ENCODE data around the gene ARHGAP21.
A peak's percentile ranks its signal among the peaks of the same experiment; 100 is the strongest.

Gene ARHGAP21

DNA sequence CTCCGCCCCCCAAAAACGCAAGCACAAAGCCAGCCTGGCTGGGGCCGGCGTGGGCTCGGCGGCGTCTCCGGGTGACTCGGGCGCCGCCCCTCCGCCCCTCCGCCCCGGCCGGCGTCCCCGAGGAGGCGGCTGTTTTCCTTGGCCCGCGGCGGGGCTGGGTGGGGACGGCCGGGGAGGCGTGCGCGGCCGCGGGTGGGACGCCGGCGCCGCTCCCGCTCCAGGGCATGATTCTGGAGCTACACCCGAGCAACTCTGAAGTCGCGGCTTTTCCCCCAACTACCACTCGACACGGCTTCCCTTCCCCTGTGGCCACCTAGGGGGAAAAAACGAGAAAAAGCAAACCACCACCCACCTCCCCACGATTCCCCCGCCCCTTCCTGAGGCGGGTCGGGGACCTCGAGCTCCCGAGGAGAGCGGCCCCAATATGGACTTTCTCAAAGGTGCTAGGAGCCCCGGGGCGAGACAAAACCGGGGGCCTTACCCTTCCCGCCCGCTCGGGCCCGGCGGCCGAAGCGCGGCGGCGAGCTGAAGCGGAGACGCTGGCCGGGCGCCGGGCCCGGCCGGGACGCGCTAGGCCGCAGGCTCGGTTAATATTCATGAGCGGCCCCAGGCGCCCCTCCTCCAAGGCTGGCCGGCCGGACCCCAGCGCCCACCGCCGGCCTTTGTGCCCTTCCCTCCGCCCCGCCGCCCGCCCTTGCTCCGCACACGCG lies 856 bp downstream of the ARHGAP21 start:
- DNase-seq (ENCODE audit: low spot score) = peak; percentile 78

DNA sequence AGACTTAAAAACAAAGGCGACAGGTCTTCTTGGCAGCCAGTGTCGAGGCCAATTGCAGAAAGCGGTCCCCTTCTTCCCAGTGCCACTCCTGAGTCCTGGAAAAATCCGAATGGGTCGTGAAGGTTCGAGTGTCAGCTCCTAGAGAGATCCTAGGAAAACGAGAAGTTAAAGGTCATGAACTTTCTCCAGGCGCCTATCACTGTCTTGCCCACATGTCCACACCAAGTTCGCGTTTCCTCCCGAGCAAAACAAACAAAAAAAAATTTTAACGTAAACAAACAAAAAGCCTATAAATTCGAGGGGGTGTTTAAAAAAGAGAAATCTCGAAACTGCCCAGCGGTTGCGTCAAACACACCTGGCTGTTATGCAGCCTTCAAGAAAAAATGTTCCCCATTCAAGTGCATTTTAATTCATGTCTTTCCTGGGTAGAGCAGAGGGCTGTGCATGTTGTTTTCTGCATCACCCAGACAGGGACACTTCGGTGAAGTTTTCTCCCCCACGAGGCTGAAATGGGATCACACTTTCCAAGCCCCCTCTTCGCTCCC lies 1.5 kb downstream of the ARHGAP21 start:
- DNase-seq (ENCODE audit: low spot score) = no peak

DNA sequence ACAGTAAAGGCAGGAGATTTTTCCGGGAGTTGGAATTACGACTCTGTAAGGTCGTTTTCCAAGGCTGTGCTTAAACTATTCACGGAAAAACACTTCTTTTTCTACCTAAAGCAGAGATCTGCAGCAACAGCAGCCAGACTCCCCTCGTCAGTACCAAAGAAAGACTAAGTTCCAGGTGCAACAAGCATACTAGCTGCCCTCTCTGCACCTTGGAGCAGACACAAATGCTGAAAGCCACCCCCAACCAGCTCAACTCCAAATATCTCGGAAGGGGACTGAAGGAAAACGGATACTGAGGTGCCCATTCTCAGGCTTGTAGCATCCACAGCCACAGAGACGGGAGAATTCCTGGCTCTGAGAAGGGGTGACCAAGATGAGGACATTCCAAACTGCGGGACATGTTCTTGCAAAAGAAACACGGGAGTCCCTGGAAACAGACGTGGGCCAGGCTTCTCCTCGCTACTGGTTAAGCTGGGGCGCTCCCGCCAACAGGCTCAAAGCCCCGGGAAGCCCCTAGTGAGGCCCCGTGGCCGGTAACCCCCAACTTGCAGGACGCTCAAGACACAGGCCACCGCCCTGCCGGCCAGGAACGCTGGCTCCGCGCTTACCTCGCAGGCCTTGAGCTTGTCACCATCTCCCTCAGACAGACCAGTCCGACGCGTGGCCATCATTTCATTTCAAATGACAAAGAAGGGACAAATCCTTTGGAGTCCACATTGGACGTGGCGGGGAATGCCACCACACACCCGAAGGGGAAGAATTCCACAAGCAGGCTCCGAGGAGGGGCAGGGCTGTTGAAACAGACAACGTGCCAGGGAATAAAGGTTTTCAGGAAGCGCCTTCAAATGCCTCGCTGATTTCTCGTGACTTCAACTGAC lies 2.2 kb downstream of the ARHGAP21 start:
- DNase-seq (ENCODE audit: low spot score) = peak; percentile 11

DNA sequence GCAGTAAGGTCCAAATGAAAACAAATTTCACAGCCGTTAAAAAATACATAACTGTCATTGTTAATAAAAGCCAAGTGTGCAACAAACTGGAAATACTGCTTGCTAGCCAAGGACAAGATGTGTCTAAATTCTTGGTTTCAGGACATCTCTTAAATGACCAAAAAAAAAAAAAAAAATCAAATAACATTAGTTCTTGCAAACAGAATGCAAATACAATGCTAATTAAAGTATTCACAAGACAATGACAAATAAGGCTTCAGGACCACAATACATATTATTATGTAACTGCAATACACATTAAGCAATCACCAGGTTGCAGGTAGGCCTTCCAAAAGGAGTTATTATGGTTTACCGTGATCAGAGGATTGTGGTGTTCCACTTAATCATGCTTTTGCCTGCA lies 3.6 kb downstream of the ARHGAP21 start:
- DNase-seq (ENCODE audit: low spot score) = no peak

DNA sequence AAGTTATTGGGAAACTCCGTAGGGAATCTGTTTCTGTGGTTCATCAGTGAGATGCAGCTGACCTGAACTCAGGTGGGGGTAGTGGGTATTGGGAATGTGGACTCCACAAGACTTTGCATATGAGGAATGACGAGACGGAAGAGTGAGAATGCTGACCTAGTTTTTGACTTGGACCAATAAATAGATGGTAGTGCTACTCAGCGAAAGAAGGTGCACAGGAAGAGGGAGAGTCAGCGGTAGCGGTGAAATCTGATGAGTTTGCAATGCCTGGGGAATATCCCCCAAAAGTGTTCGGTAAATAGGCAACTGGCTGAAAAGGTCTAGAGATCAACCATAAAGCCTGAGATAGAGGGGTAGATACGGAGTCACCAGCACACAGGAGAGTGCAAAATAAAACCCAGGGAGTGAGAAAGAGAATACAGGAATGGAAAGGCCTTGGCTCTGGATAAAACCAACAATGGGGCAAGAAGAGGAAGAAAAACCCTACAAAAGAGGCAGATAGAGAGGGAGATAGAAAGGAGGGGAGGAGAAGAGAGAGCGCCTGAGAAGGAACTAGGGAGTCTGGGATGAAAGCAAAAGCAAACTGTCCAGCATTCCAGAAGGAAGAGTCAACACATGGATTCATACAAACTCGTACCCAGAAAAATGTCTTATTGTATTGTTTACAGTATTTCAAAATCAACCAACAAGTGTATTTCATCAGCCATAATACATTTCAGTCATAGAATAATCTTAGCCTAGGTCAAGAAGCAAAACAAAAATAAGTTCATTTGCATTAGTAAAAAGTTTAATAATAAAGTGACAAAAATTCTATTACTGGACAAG lies 5.4 kb downstream of the ARHGAP21 start:
- peak; percentile 77 for DNase-seq (ENCODE audit: low spot score)

DNA sequence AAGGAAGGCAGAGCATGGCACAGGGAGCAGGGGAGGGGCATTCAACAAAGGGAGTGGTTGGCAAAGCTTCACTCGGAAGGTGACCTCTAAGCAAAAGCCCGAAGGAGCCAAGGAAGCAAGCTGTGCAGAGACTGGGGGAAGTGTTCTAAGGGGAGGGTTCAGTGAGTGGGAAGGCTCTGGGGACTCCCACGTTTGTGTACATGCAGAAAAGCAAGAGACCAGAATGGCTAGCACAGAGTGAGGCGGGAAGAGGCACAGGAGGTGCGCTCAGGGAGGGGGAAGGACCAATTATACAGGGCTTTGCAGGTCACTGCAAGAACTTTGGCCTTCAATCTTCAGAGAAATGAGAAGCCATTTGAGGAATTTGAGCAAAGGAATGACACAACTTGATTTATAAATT lies 7.4 kb downstream of the ARHGAP21 start:
- no peak for DNase-seq (ENCODE audit: low spot score)

DNA sequence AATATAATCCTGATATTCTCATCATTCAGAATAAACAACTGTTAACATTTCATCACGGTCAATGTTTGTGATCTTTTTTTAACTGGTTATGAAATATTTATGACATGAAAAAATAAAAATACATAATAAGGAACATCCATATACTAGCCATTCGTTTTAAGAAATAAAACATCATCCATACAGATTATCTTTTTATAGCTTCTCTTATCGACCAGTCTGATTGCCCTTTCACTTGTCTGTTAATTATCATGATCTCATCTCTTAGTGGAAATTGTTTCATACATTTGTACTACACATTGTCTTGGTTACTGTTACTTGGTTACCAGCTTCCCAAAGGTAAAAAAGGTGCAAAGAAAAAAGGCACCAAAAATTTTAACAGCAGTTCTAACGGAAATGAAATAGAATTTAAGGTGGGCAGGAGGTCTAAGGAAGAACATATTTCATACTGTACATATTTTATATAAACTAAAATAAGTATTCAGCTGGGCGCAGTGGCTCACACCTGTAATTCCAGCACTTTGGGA lies 8.4 kb downstream of the ARHGAP21 start:
- no peak for DNase-seq (ENCODE audit: low spot score)

DNA sequence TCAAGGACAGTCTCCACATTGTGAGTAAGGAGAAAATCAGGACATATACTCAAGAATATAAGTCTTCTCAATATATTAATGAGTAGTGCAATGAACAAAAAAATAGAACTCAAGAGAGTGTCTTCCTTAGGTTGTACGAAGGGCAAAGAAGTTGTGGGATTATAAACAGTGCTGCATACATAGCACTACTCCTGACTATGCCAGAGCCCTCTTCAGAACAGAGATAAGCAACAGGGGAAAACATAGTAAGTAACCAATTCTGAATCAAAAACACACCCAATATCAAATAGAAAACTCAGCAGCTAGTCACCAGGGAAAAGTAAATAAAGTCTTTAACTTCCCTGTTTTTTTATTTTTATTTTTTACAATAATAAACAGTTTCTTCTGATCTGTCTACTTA lies 10.6 kb downstream of the ARHGAP21 start:
- DNase-seq (ENCODE audit: low spot score) = no peak

DNA sequence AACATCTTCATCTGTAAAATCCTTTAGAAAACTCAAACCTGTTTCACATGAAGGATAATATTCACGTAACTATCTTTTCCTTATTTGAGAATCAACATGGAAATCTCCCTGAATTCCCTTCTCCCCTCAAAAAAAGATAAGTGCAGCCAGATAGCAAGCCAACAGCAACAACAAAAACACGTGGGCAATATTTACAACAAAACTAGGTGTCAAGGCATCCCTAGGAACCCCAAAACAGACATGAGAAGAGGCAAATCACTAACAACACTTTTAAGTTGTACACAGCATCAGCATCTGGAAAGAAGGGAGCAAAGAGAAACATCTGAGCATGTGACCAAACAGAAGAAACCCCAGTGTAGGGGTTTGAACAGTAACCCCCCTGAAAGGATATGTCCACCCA lies 12.2 kb downstream of the ARHGAP21 start:
- no peak for DNase-seq (ENCODE audit: low spot score)

DNA sequence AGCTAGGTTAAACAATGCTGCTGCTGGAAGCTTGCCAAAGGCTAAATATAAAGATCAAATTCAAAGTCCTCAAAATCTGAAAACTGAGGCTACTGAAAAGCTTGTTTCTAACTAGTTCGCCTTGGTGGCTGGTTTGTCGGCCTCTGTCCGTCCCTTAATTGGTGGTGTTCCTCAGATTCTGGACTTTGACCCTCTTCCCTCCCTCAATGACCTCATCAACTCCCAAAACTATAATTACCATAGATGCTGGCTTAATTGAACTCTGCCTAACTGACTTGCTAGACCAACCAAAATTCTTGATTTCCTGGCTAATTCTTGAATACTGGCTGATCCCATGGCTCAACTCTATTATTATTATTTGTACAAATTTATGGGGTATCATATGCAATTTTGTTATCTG lies 15.6 kb downstream of the ARHGAP21 start:
- no peak for DNase-seq (ENCODE audit: low spot score)

DNA sequence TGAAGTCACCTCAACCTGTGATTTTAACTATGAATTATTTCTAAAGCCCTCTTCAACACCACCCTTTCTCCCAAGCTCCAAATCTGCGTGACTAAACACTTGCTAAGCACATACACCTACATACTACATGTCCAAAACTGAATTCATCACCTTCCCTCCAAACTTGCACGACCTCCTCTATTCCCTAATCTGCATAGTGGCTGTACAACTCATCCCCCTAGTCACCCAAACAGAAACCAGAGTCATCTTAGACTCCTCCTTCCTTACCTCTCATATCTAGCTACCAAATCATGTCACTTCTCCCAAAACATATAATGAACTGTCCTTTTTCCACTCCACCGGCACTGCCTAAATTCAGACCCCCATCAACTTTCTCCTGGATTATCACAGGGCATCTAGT lies 16.2 kb downstream of the ARHGAP21 start:
- DNase-seq (ENCODE audit: low spot score) = no peak

DNA sequence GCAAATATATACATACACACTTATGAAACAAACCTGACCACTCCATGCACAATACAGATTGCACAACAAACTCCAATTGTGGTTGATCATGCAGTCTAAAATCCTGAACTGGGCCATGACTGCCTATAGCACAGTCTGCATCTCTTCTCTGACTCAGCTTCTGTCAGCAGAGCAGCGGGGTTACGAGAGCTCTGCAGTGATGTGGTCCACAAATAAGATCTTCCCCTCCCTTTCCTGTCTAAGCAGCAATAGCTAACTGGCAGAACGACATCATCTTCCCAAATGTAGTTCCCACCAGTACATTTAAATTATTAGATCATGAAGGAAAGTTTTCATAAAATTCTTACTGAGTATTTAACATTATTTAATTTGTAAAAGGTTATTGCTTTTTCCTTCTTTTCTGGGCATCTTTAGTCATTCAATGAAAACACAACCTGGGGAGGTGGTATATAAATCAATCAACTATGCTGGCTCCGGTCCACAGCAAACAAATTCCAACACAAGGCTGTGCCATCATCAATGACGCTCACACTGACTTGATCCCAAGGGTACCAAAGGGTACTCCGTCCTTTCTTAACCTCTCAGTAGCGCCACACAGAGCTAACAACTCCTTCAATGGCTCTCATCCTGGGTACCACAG lies 17.1 kb downstream of the ARHGAP21 start:
- DNase-seq (ENCODE audit: low spot score) = peak; percentile 83

DNA sequence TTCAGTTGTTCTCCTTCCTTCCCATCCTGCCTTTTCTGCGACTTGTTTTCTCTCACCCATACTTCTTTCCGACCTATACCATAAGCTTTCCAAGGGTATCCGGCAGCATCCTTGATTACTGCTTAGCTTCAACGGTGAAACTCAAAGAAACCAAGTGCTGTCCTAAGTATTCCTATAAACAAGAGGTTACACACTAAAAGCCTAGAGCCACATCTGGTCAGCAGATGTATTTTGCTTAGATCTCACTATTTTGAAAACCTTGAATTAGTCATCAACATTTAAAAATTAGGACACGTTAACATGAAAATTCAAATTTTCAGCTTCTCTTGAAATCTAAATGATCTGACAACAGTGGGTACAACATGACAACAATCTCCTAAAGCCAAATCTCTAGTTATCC lies 20.0 kb downstream of the ARHGAP21 start:
- peak; percentile 55 for DNase-seq (ENCODE audit: low spot score)

DNA sequence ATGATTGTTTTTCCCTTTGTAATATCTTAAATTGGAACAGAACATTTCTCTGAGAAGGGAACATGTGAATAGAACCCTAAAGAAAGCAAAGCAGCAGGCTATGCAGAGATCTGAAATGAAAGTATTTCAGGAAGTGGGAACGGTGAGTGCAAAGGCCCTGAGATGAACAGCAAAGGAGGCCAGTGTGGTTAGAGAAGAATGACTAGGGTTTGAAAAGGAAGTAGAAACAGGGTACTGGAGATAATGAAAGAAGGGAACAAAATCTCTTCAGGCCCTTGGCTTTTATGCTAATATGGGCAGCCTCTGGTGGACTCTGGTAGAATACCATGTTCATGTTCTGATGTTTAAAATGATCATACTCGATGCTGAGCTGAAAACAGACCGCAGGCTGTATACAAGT lies 22.2 kb downstream of the ARHGAP21 start:
- DNase-seq (ENCODE audit: low spot score) = no peak

DNA sequence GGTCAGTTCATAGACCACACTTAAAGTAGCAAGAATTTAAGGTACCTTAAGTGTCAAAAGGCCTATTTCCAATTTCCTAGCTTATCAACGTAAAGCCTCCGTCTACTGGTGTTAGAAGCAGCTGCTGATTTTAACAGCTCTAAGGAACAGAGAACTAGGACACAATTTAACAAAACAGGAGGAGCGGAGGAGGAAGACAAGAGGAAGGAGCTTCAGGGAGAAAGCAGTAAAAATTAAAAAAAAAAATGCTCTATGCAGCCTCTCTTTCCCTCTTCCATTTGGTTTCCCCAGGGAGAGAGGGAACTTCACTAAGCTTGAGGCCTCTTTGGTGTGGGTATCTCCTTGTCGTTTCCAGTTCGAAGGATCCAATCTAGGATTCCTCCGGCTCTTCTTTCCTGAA lies 22.7 kb downstream of the ARHGAP21 start:
- DNase-seq (ENCODE audit: low spot score) = no peak

DNA sequence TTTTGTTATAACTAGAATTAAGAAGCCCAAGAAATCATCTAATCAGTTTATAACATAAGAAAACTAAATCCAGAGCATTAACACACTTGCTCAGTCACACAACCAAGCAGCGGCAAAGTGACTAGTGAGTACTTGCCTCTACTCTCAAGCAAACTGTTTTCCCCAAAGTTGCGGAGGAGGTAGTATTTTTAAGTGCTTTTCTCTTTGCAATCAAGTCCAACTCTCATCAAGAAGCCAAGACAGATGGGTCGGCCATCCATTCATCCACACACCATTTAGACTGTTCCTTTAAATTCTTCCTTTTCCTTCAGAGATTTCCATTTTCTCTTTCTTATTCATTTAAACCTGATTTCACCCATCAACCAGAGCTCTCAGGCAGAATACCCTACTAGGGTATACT lies 25.4 kb downstream of the ARHGAP21 start:
- no peak for DNase-seq (ENCODE audit: low spot score)

DNA sequence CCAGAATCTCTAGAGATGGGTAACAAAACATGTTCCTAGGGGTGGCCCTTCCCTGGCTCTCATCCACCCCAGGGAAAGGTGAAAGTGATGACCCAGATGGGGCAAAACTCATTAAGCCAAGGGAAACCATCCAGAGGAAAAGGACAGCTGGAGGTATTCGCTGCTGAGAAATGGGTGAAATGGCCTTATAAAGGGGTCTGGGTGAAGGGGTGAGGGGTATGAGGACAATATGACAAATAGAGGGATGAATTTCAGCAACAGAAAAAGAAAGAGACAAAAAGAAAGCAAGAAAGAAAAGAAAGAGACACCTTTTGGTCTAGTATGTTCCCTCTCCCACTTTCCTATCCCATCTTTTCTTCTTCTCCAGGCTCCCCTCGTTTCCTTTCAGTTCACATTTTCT lies 26.6 kb downstream of the ARHGAP21 start:
- no peak for DNase-seq (ENCODE audit: low spot score)

DNA sequence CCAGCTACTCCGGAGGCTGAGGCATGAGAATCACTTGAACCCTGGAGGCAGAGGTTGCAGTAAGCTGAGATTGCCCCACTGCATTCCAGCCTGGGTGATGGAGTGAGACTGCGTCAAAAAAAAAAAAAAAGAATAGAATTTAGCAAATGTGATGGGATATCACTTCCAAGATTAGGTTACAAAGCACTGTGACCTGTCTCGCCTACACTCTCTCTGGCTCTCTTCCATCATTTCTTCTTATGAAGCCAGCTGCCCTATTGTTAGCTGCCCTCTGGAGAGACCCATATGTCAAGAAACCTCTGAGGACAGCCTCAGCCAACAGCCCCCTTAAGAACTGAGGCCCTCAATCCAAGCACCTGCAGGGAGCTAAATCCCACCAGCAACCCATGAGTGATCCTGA lies 28.2 kb downstream of the ARHGAP21 start:
- no peak for DNase-seq (ENCODE audit: low spot score)

DNA sequence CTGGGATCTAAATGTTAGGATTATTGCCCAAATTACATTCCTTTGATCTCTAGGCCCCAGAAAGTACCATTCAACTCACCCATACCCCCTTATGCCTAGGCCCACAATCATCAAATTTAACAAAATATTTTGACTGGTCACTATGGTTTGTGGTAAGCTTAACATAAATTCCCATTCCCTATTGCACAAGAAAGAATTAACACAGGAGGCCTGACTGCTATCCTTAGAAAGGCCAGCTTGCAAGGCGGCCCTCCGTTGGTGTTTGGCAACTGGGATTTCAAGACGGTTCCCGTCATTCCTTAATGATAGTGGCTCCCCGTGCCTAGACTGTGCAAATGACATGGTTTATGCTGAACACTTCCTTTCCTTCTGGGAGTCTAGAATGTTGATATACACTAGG lies 29.6 kb downstream of the ARHGAP21 start:
- no peak for DNase-seq (ENCODE audit: low spot score)

DNA sequence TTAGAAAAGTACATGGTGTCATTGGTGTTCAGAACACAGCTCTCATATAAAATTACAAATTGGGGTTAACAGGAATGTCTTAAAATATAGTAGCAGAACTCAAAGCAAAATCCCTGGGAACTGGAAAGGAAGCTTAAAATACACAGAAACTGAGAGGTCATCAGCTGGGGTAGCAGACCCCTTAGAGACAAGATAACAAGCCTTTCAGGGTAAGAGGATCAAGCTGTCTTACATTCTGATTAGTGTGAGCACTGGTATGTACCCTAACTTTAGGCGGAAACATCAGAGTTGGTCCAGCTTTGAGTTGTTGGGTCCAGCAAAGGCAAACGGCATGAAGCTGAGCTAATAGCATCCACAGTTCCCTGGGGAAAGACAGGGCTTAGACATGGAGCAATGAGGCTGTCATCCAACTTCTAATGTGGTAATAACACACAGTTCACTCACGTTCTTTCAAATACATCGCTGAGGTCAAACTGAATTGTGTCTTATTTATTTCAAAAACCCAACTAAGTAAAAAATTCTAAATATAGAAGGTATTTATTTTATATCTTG lies 32.6 kb downstream of the ARHGAP21 start:
- peak; percentile 53 for DNase-seq (ENCODE audit: low spot score)

DNA sequence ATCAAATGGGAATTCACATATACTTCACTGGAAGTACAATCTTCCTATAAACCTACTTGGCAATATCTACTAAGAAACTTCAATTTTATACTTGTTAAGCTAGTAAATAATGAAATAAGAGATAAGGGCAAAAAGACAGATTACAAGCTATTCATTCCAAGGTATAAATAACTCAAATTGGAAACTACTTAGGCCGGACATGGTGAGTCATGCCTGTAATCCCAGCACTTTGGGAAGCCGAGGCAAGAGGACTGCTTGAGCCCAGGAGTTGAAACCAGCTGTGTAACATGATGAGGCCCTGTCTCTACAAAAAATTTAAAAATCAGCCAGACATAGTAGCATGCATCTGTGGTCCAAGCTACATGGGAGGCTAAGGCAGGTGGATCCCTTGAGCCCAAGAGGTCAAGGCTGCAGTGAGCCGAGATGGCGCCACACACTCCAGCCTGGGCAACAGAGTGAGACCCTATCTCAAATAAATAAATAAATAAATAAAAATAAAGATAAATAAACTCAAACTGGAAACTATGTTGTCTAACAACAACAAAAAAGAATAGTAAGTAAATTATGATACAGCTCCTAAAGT lies 37.6 kb downstream of the ARHGAP21 start:
- DNase-seq (ENCODE audit: low spot score) = no peak
